ENCODE measurements around the gene PFDN1.

GRCh38 chr5:140262221-140262620 lies 40.7 kb downstream of the PFDN1 start:
- TF ChIP-seq POLR2A (IDR thresholded peaks at IDR 0.05): no peak
- no peak for TF ChIP-seq CTCF (IDR thresholded peaks at IDR 0.05)

Measured in testis (tissue), 2 donors.